CD4-positive, alpha-beta T cell treated with Interleukin-4 for 1 hour (primary cell): ENCODE measurements around the gene POU4F1.

Experiments
- DNase-seq, 2 donors: peaks; one replicate each; pipeline ENCODE4 v3.0.0-alpha.2; 2020 to 2022

The POU4F1 gene

DNA sequence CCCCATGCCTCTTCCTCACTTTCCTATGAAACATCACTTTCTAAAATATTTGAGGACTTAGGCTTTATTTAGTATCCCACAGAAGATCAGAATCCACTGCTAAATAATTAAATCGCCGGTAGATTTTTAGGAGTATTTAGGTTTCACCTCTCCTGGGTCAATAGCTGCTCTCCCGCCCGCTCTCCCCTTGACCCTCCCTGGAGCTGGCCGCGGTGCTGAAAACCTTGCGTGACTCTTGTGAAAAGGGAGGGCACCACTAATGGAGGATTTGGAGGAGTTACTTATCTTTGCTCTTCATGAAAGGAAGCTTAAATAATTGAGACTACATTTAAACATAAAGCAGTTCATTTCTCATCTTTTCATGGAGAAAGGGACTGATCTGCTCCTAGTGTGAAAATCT is 14.1 kb downstream of the POU4F1 start:
- no peak for DNase-seq

DNA sequence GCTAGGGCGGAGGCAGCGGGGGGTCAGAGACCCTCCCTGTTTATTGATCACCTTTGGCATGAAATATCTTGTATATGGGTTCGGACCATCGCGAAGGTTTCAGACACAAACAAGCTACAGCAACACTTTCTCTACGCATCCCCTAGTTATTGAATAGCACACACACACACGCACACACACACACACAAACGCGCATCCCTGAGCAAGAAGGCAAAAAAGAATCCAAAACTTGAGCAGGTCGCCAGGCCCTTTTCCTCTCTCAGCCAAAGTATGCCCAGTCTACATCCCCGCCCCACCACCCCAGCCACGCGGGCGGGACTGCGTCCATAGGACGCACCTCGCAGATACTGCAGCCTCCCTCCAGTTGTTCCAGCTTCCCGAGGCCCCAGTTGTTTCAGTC is 16.0 kb downstream of the POU4F1 start:
- no peak for DNase-seq

GRCh38 chr13:78586706-78587105 is 16.6 kb downstream of the POU4F1 start:
- DNase-seq: no peak

- DNase-seq: no peak
Observed at GRCh38 chr13:78576261-78576660, 27.1 kb downstream of the POU4F1 start.

DNA sequence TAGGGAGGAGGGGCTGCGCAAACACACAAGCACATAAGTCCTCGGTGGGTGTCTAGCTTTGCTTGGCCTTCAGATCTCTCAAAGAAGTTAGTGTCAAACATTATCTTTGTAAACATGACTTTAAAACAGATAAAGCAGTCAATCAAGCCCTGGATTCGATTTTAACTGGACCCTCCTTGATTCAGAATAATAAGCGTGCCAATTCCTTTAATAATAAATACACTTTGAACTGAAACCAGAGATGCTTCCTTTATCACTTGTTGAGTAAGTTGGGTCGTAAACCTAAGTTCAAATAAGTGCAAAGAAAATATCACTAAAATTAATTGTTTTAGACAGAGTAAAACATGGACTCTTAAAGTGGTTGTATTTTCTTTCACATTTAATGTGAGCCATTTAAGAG is 30.9 kb downstream of the POU4F1 start:
- no peak for DNase-seq

GRCh38 chr13:78569029-78569428 is 34.3 kb downstream of the POU4F1 start:
- no peak for DNase-seq

GRCh38 chr13:78566631-78567030 is 36.7 kb downstream of the POU4F1 start:
- no peak for DNase-seq

GRCh38 chr13:78562237-78562889 is 41.0 kb downstream of the POU4F1 start:
- no peak for DNase-seq
